ENCODE data around the gene UGP2.

Gene UGP2

GRCh38 chr2:63842149-63843061 is 709 bp downstream of the UGP2 start:
- H4K20me1 ChIP-seq (ENCODE audit: insufficient read depth, low read length) = no peaks in the 10 kb centered on the region
- H3K27ac ChIP-seq (ENCODE audit: low read length) = peak overlapping the region; percentile 95; the same call in 1 of the 2 replicates
- peaks cover 57% of the 10 kb centered on the region for H3K79me2 ChIP-seq (ENCODE audit: low read length)
- DNase-seq = peak; percentile 10
- no peaks in the 10 kb centered on the region for H3K9me3 ChIP-seq (replicated peaks; ENCODE audit: insufficient read depth, low read length)
- TF ChIP-seq EZH2 (optimal IDR thresholded peaks at IDR 0.05; ENCODE audit: low read depth, low read length) (no peak), CTCF (IDR thresholded peaks at IDR 0.05; ENCODE audit: low read length) (no peak), EZH2phosphoT487 (IDR thresholded peaks at IDR 0.05; ENCODE audit: low read length) (no peak)
- H3K36me3 ChIP-seq (replicated peaks; ENCODE audit: insufficient read depth, low read length) = no peaks in the 10 kb centered on the region
- peak overlapping the region; percentile 93 for H3K4me3 ChIP-seq (ENCODE audit: low read length)
- H3K4me2 ChIP-seq (ENCODE audit: low read depth, low read length) = peak overlapping the region; percentile 82
- peaks cover 14% of the 10 kb centered on the region for H3F3A ChIP-seq (ENCODE audit: insufficient read depth, low read length)
- peak overlapping the region; percentile 84; the same call in 1 of the 2 replicates for H2AFZ ChIP-seq (ENCODE audit: low read length)
- peak overlapping the region; percentile 97; the same call in 1 of the 2 replicates for H3K9ac ChIP-seq (ENCODE audit: low read length)
- H3K27me3 ChIP-seq (replicated peaks; ENCODE audit: insufficient read depth, low read length) = no peaks in the 10 kb centered on the region
- H3K9me2 ChIP-seq (replicated peaks; ENCODE audit: insufficient read depth, low read length) = no peaks in the 10 kb centered on the region
- peaks cover 11% of the 10 kb centered on the region for H3K4me1 ChIP-seq (ENCODE audit: low read length)

DNA sequence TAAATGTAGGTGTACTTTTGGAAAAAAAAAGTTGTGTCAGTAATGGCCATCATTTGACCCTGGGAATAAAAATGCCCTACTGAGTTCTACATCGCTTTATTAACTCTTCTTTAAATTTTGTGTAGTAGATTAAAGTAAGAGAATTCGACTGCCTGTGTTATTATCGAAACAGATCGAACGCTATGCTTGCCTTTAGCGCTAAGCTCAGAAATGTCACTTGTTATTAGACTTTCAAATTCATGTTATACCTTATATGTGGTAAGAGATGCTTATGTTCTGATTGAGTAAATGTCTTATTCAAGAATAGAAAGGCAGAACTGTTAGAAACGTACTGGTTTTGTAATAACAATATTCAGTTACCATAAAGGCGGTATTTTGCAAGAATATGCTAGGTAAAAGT is 1.4 kb downstream of the UGP2 start:
- H3K79me2 ChIP-seq (ENCODE audit: low read length) = peaks cover 63% of the 10 kb centered on the region
- H3K4me1 ChIP-seq (ENCODE audit: low read length) = peaks cover 11% of the 10 kb centered on the region
- TF ChIP-seq CTCF (IDR thresholded peaks at IDR 0.05; ENCODE audit: low read length) (no peak), EZH2phosphoT487 (IDR thresholded peaks at IDR 0.05; ENCODE audit: low read length) (no peak), EZH2 (optimal IDR thresholded peaks at IDR 0.05; ENCODE audit: low read depth, low read length) (no peak)
- no peak overlapping the region for H3K9ac ChIP-seq (ENCODE audit: low read length)
- no peak for DNase-seq
- H3K9me2 ChIP-seq (replicated peaks; ENCODE audit: insufficient read depth, low read length) = no peaks in the 10 kb centered on the region
- H3K27me3 ChIP-seq (replicated peaks; ENCODE audit: insufficient read depth, low read length) = no peaks in the 10 kb centered on the region
- no peak overlapping the region for H3K27ac ChIP-seq (ENCODE audit: low read length)
- H3F3A ChIP-seq (ENCODE audit: insufficient read depth, low read length) = peaks cover 14% of the 10 kb centered on the region
- H3K4me2 ChIP-seq (ENCODE audit: low read depth, low read length) = peak overlapping the region; percentile 82; the same call in 1 of the 2 replicates
- H3K9me3 ChIP-seq (replicated peaks; ENCODE audit: insufficient read depth, low read length) = no peaks in the 10 kb centered on the region
- no peaks in the 10 kb centered on the region for H3K36me3 ChIP-seq (replicated peaks; ENCODE audit: insufficient read depth, low read length)
- H4K20me1 ChIP-seq (ENCODE audit: insufficient read depth, low read length) = no peaks in the 10 kb centered on the region
- H2AFZ ChIP-seq (ENCODE audit: low read length) = no peak overlapping the region
- peak overlapping the region; percentile 93; the same call in 1 of the 2 replicates for H3K4me3 ChIP-seq (ENCODE audit: low read length)

DNA sequence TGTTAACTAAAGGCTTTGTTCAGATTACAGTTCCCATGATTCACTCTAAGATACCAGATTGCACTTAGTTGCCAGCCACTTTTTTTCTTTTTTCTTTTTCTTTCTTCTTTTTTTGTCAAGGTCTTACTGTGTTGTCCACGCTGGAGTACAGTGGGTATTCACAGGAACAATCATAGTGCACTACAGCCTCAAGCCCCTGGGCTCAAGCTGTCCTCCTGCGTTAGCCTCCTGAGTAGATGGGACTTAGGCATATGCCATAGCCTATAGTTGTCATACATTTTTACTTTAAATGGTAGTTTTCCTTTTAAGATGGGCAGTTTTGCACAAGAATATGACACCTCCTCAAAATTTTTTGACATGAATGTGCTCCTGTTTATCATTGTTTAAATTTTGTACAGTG is 2.1 kb downstream of the UGP2 start:
- H3K27me3 ChIP-seq (replicated peaks; ENCODE audit: insufficient read depth, low read length) = no peaks in the 10 kb centered on the region
- H3K4me3 ChIP-seq (ENCODE audit: low read length) = no peak overlapping the region
- no peak for DNase-seq
- H3K9me2 ChIP-seq (replicated peaks; ENCODE audit: insufficient read depth, low read length) = no peaks in the 10 kb centered on the region
- no peak overlapping the region for H3K27ac ChIP-seq (ENCODE audit: low read length)
- H3F3A ChIP-seq (ENCODE audit: insufficient read depth, low read length) = peaks cover 14% of the 10 kb centered on the region
- no peaks in the 10 kb centered on the region for H4K20me1 ChIP-seq (ENCODE audit: insufficient read depth, low read length)
- no peak overlapping the region for H3K9ac ChIP-seq (ENCODE audit: low read length)
- peaks cover 70% of the 10 kb centered on the region for H3K79me2 ChIP-seq (ENCODE audit: low read length)
- H2AFZ ChIP-seq (ENCODE audit: low read length) = no peak overlapping the region
- H3K36me3 ChIP-seq (replicated peaks; ENCODE audit: insufficient read depth, low read length) = no peaks in the 10 kb centered on the region
- TF ChIP-seq EZH2phosphoT487 (IDR thresholded peaks at IDR 0.05; ENCODE audit: low read length) (no peak), CTCF (IDR thresholded peaks at IDR 0.05; ENCODE audit: low read length) (no peak), EZH2 (optimal IDR thresholded peaks at IDR 0.05; ENCODE audit: low read depth, low read length) (no peak)
- no peaks in the 10 kb centered on the region for H3K9me3 ChIP-seq (replicated peaks; ENCODE audit: insufficient read depth, low read length)
- H3K4me2 ChIP-seq (ENCODE audit: low read depth, low read length) = no peak overlapping the region
- H3K4me1 ChIP-seq (ENCODE audit: low read length) = peaks cover 11% of the 10 kb centered on the region

Data from MM.1S (cell line).